Measurements from ENCODE around the gene CAMK2N2.

Gene CAMK2N2

GRCh38 chr3:184250167-184250828, 11.1 kb downstream of the CAMK2N2 start:
- peak; percentile 87 for TF ChIP-seq CTCF (IDR thresholded peaks at IDR 0.05; ENCODE audit: borderline replicate concordance, control extremely low read depth, extremely low read depth, insufficient read depth, missing control alignments)
- in situ Hi-C loops (cut with MboI; ENCODE audit: low sequenced_read_pairs, unreplicated experiment): no loop called here
- DNase-seq (ENCODE audit: low spot score): peak; percentile 90

DNA sequence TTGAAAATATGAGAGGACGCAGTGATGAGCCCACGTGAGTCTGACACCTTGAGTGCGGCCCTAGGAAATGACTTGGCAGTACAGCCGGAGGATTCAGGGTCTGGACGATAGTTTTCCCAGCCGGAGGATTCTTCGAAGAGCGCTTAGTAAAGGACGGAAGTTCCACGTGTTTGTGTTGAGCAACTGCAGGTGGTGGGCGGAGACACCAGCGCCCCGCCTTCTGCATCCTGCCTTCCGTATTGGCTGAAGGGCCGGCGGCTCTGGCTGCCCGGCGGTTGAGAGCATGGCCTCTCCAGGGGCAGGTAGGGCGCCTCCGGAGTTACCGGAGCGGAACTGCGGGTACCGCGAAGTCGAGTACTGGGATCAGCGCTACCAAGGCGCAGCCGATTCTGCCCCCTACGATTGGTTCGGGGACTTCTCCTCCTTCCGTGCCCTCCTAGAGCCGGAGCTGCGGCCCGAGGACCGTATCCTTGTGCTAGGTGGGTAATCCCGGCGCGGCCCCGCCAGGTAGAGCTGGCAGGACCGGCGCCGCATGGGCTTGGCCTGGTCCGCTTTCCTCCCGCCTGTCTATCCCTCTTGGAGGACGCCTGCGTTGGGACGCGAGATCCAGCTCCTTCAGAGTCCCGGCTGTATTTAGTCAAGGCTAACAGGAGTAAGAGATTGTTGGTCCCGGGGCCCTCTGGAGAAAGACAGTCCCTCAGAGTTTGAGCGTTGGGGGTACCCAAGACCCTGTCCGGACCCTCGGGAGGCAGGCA, 11.8 kb downstream of the CAMK2N2 start, which contains the start of gene EEF1AKMT4:
Gene EEF1AKMT4 (plus strand): TSS at position 261 of the 755 bp plus-strand sequence. CDS start 23 bp downstream, at position 284.
- in situ Hi-C loops (cut with MboI; ENCODE audit: low sequenced_read_pairs, unreplicated experiment): loop anchor here (25.0 kb wide), 1 partner anchor 362 kb away; the partner anchor contains the start of gene PARL
- TF ChIP-seq CTCF (IDR thresholded peaks at IDR 0.05; ENCODE audit: borderline replicate concordance, control extremely low read depth, extremely low read depth, insufficient read depth, missing control alignments): peak; percentile 30
- DNase-seq (ENCODE audit: low spot score): peak; percentile 97

DNA sequence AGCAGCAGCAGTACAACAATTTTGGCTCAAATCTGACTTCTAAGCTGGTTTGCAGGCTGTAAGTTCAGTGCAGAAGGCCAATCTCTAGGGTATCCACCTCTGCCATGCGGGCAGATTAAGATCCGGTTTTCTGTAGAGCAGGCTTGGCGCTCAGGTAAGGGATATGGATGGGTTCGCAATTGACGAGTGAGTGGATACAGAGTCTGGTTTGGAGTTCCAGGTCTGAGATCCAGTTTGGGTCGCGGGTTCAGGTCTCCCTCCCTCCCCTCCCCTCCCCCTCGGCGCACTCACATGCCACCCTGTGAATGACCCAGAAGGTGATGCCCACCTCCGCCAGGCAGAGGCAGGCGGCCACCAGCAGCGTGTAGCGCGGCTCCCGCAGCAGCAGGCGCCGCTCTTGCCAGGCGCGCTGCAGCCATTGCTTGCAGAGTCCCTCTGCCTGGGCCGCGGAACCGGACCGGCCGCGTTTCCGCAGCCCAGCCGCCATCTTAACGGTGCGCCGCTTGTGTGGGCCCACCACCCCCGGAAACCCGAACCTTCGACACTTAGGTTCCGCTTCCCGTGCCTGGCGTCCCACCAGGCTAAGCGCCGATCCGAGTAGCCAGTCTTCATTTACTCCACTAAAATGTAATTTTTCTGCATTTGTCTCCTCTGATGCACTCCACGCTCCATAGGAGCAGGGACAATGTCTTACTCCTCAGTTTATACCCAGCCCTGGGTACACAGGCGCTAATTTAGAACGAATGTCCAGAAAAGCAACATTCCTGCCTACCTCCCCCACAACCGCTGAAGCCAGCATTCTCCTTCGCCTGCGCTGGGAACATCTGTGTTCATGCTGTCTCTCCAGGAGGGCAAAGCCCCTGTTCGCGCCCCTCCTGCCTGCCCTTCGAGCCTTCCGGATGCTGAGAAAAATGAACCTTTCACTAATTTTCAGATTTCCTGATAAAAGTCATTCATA, 12.6 kb downstream of the CAMK2N2 start, which contains the start of gene ALG3:
Gene ALG3 (minus strand): TSS at position 509 of the 958 bp plus-strand sequence. CDS start 22 bp downstream, at position 487.
- DNase-seq (ENCODE audit: low spot score): peak; percentile 90
- TF ChIP-seq CTCF (IDR thresholded peaks at IDR 0.05; ENCODE audit: borderline replicate concordance, control extremely low read depth, extremely low read depth, insufficient read depth, missing control alignments): no peak
- in situ Hi-C loops (cut with MboI; ENCODE audit: low sequenced_read_pairs, unreplicated experiment): loop anchor here (25.0 kb wide), 1 partner anchor 361 kb away; the partner anchor contains the start of gene PARL

- in situ Hi-C loops (cut with MboI; ENCODE audit: low sequenced_read_pairs, unreplicated experiment): loop anchor here (25.0 kb wide), 1 partner anchor 355 kb away; the partner anchor contains the start of gene PARL
- no peak for DNase-seq (ENCODE audit: low spot score)
- no peak for TF ChIP-seq CTCF (IDR thresholded peaks at IDR 0.05; ENCODE audit: borderline replicate concordance, control extremely low read depth, extremely low read depth, insufficient read depth, missing control alignments)
These were observed 19.1 kb downstream of the CAMK2N2 start for GRCh38 chr3:184242297-184242685.

DNA sequence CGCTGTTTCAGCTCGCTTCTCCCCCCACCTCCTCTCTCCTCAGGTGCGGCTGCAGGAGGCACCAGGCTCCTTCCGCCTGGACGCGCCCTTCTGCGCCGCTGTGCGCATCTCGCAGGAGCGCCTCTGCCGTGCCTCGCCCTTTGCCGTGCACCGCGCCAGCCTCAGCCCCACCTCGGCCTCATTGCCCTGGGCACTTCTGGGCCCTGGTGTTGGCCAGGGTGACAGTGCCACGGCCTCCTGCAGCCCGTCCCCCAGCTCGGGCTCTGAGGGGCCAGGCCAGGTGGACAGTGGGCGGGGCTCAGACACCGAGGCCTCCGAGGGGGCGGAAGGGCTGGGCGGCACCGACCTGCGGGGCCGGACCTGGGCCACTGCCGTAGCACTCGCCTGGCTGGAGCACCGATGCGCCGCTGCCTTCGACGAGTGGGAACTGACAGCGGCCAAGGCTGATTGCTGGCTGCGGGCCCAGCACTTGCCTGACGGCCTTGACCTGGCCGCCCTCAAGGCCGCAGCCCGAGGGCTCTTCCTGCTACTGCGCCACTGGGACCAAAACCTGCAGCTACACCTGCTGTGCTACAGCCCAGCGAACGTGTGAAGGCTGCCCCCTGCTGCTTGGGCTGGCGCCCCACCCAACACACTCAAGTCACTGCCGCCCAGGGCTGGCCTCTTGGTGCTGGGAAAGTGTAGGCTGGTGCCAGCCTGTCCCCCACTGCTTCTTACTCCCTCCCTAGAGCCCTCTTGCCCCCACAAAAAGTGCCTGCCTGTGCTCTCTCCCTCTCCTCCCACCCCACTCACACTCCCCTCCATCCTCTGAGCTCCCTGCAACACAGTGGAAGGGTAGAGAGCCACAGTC, 19.7 kb downstream of the CAMK2N2 start:
- TF ChIP-seq CTCF (IDR thresholded peaks at IDR 0.05; ENCODE audit: borderline replicate concordance, control extremely low read depth, extremely low read depth, insufficient read depth, missing control alignments): peak; percentile 56
- in situ Hi-C loops (cut with MboI; ENCODE audit: low sequenced_read_pairs, unreplicated experiment): loop anchor here (25.0 kb wide), 1 partner anchor 354 kb away; the partner anchor contains the start of gene PARL
- peak; percentile 59 for DNase-seq (ENCODE audit: low spot score)

All from GM13976 (cell line).